NT2/D1 (cell line): ENCODE data around the gene TBC1D2B.

ENCODE experiments used
- DNase-seq: peaks from one replicate; pipeline ENCODE4 v3.0.0-alpha.2; 2011; ENCODE audit warnings: low read depth, low spot score
- H3K27me3 ChIP-seq: 2 replicates; pipeline ENCODE4 v1.6.0; 2011; ENCODE audit warnings: mild to moderate bottlenecking; ENCODE audit not compliant: insufficient read length, insufficient read depth
- H3K36me3 ChIP-seq: 2 replicates; pipeline ENCODE4 v1.6.1; 2011; ENCODE audit warnings: mild to moderate bottlenecking, low read length, mixed read lengths; ENCODE audit not compliant: insufficient read depth, insufficient read length
- H3K4me1 ChIP-seq: 2 replicates; pipeline ENCODE4 v1.5.1; 2011; ENCODE audit not compliant: insufficient read depth, insufficient read length
- H3K4me3 ChIP-seq: 2 replicates; pipeline ENCODE4 v1.5.1; 2011; ENCODE audit warnings: low read depth; ENCODE audit not compliant: insufficient read length
- H3K9ac ChIP-seq: 2 replicates; pipeline ENCODE4 v1.6.0; 2011; ENCODE audit warnings: low read depth; ENCODE audit not compliant: insufficient read length
- H3K9me3 ChIP-seq: 2 replicates; pipeline ENCODE4 v1.5.1; 2011; ENCODE audit warnings: mild to moderate bottlenecking, low read length; ENCODE audit not compliant: insufficient read depth
- SUZ12 ChIP-seq: IDR thresholded peaks from 2 replicates; pipeline ENCODE4 v1.6.1; 2011; ENCODE audit not compliant: insufficient read length, insufficient read depth; ENCODE audit errors: extremely low read depth
- YY1 ChIP-seq: IDR thresholded peaks from 2 replicates; pipeline ENCODE4 v1.6.1; 2011; ENCODE audit not compliant: insufficient read length, insufficient read depth
- ZNF274 ChIP-seq: IDR thresholded peaks from 2 replicates; pipeline ENCODE4 v1.6.1; 2011; ENCODE audit warnings: mild to moderate bottlenecking, low read depth, low read length

The TBC1D2B gene

GRCh38 chr15:78007964-78008886 is 69.3 kb downstream of the TBC1D2B start:
- no peaks in the 10 kb centered on the region for H3K27me3 ChIP-seq
- no peak overlapping the region for H3K4me3 ChIP-seq
- DNase-seq, result no peak
- H3K4me1 ChIP-seq, result peaks cover 5% of the 10 kb centered on the region
- TF ChIP-seq YY1 (no peak), SUZ12 (no peak), ZNF274 (no peak)
- no peak overlapping the region for H3K9ac ChIP-seq
- H3K36me3 ChIP-seq, result peaks cover 67% of the 10 kb centered on the region
- no peaks in the 10 kb centered on the region for H3K9me3 ChIP-seq

DNA sequence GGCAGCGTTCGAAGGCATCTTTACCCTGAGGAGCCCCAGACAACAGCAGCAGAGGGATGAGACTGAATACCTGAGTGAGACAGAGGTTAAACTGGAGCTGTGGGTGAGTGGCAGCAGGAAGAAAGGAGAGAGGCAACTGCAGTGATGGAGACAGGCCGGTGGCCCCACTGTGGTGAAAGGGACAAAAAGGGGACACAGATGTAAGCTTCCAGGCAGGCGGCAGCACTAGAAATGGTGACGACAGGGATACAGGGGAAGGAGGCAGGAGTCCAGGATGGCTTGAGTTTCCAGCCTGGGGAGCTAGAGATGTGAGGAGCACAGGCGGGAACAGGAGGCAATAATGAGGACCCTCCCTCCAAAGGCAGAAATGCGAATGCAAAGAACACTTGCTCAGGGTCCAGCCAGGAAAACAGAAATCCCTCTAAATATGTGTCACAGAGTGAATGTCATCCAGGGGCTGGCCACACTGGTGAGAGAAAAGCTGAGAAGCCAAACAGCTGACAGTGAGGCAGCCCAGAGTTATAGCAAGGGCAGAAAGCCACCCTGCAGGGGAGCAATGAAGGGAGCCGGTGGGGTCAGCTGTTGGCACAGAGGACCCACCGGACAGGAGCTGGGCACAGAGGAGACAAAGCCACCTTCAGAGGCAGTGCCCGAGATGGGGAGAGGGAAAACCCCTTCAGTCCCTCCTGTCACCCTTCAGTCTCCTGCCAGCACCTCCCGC is 70.1 kb downstream of the TBC1D2B start:
- no peak overlapping the region for H3K9ac ChIP-seq
- no peaks in the 10 kb centered on the region for H3K27me3 ChIP-seq
- TF ChIP-seq YY1 (no peak), SUZ12 (no peak), ZNF274 (no peak)
- peaks cover 5% of the 10 kb centered on the region for H3K4me1 ChIP-seq
- H3K9me3 ChIP-seq, result no peaks in the 10 kb centered on the region
- H3K36me3 ChIP-seq, result peaks cover 68% of the 10 kb centered on the region
- no peak overlapping the region for H3K4me3 ChIP-seq
- DNase-seq, result no peak

GRCh38 chr15:78006567-78007205 is 70.8 kb downstream of the TBC1D2B start:
- no peak overlapping the region for H3K9ac ChIP-seq
- DNase-seq, result no peak
- H3K4me3 ChIP-seq, result no peak overlapping the region
- peaks cover 5% of the 10 kb centered on the region for H3K4me1 ChIP-seq
- no peak for TF ChIP-seq YY1
- TF ChIP-seq SUZ12, result no peak
- no peak for TF ChIP-seq ZNF274
- H3K27me3 ChIP-seq, result no peaks in the 10 kb centered on the region
- H3K36me3 ChIP-seq, result peaks cover 64% of the 10 kb centered on the region
- H3K9me3 ChIP-seq, result no peaks in the 10 kb centered on the region

GRCh38 chr15:78004919-78005634 is 72.4 kb downstream of the TBC1D2B start:
- no peak for DNase-seq
- no peak overlapping the region for H3K9ac ChIP-seq
- TF ChIP-seq YY1 (no peak), ZNF274 (no peak), SUZ12 (no peak)
- no peaks in the 10 kb centered on the region for H3K9me3 ChIP-seq
- H3K36me3 ChIP-seq, result peaks cover 73% of the 10 kb centered on the region
- H3K4me1 ChIP-seq, result peaks cover 7% of the 10 kb centered on the region
- H3K4me3 ChIP-seq, result no peak overlapping the region
- H3K27me3 ChIP-seq, result no peaks in the 10 kb centered on the region

DNA sequence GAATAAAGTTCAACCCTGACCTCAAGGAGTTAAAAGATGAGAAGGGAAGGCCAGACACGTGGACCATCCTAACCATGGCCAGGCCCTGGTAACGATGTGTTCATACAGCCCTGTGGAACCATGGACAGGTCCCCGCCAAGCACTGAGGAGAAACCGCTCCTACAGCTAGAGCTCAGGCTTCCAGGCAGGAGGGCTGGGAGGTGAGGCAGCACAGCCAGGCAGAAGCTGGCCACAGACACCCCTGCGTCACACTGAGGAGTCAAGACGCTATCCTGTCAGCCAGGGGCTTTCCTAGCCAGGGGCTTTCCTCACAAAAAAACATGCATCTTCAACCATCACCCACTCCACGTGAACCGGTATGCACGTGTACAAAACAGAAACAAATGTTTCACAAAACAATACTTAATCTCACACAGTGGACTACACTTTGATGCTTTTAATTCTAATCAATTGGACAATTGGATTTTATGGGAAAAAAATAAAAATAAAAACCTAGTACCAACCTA is 73.2 kb downstream of the TBC1D2B start:
- no peak for TF ChIP-seq YY1
- no peak for TF ChIP-seq ZNF274
- TF ChIP-seq SUZ12, result no peak
- H3K27me3 ChIP-seq, result no peaks in the 10 kb centered on the region
- H3K9ac ChIP-seq, result no peak overlapping the region
- DNase-seq, result no peak
- H3K9me3 ChIP-seq, result no peaks in the 10 kb centered on the region
- peaks cover 77% of the 10 kb centered on the region for H3K36me3 ChIP-seq
- H3K4me1 ChIP-seq, result peaks cover 7% of the 10 kb centered on the region
- H3K4me3 ChIP-seq, result no peak overlapping the region

- TF ChIP-seq SUZ12, result no peak
- H3K9me3 ChIP-seq, result no peaks in the 10 kb centered on the region
- peaks cover 7% of the 10 kb centered on the region for H3K4me1 ChIP-seq
- H3K36me3 ChIP-seq, result peaks cover 76% of the 10 kb centered on the region
- DNase-seq, result no peak
- no peak overlapping the region for H3K4me3 ChIP-seq
- H3K9ac ChIP-seq, result no peak overlapping the region
- H3K27me3 ChIP-seq, result no peaks in the 10 kb centered on the region
These were observed 73.9 kb downstream of the TBC1D2B start for GRCh38 chr15:78003539-78004008.

GRCh38 chr15:78002996-78003395 is 74.5 kb downstream of the TBC1D2B start:
- H3K9me3 ChIP-seq, result no peaks in the 10 kb centered on the region
- TF ChIP-seq SUZ12 (no peak), YY1 (no peak), ZNF274 (no peak)
- H3K27me3 ChIP-seq, result no peaks in the 10 kb centered on the region
- H3K4me1 ChIP-seq, result peaks cover 7% of the 10 kb centered on the region
- peaks cover 75% of the 10 kb centered on the region for H3K36me3 ChIP-seq
- H3K9ac ChIP-seq, result no peak overlapping the region
- no peak for DNase-seq
- no peak overlapping the region for H3K4me3 ChIP-seq
